Neural cell (in vitro differentiated cells): ENCODE measurements around the gene DIS3L2. TPM values are rescaled to one million over a fixed set of nuclear protein-coding genes. Genes with fewer than 3 reads are reported as not detected.

Source experiments
- H2AFZ ChIP-seq: fragments of 200-600, 300-800 bp; sonication (generic), shearing (Covaris generic); 2 replicates; pipeline ENCODE4 v1.6.0; 2014; ENCODE audit warnings: low read depth, mild to moderate bottlenecking, antibody characterized with exemption, low read length, moderate library complexity
- H3F3A ChIP-seq: fragments of 200-600 bp; shearing (Covaris generic); 2 replicates; pipeline ENCODE4 v1.6.1; 2016; ENCODE audit warnings: mild to moderate bottlenecking, moderate library complexity, mixed read lengths, antibody characterized with exemption, low read length; ENCODE audit not compliant: insufficient read depth, poor library complexity, severe bottlenecking
- H3K27ac ChIP-seq: fragments of 200-600, 300-800 bp; sonication (generic), shearing (Covaris generic); 2 replicates; pipeline ENCODE4 v1.5.1; 2014; ENCODE audit warnings: mild to moderate bottlenecking, low read length, moderate library complexity
- H3K27me3 ChIP-seq: fragments of 300-800, 200-600 bp; sonication (generic), shearing (Covaris generic); 2 replicates; pipeline ENCODE4 v1.6.0; 2014; ENCODE audit warnings: mild to moderate bottlenecking, low read depth, low read length, moderate library complexity; ENCODE audit not compliant: insufficient read depth
- H3K36me3 ChIP-seq: fragments of 300-800, 200-600 bp; sonication (generic), shearing (Covaris generic); 2 replicates; pipeline ENCODE4 v1.5.1; 2014; ENCODE audit warnings: mild to moderate bottlenecking, antibody characterized with exemption, low read length, moderate library complexity; ENCODE audit not compliant: insufficient read depth
- H3K4me2 ChIP-seq: fragments of 300-800, 200-600 bp; sonication (generic), shearing (Covaris generic); 2 replicates; pipeline ENCODE4 v1.6.0; 2014; ENCODE audit warnings: mild to moderate bottlenecking, low read length
- H3K4me3 ChIP-seq: fragments of 300-800, 200-600 bp; sonication (generic), shearing (Covaris generic); 2 replicates; pipeline ENCODE4 v1.5.1; 2014; ENCODE audit warnings: mild to moderate bottlenecking, low read length, moderate library complexity
- H3K79me2 ChIP-seq: fragments of 200-600 bp; shearing (Covaris generic); replicated peaks from 2 replicates; pipeline ENCODE4 v1.6.0; 2014; ENCODE audit warnings: mild to moderate bottlenecking, low read length, moderate library complexity; ENCODE audit not compliant: insufficient read depth
- H3K9ac ChIP-seq: fragments of 300-800, 200-600 bp; sonication (generic), shearing (Covaris generic); 2 replicates; pipeline ENCODE4 v1.6.1; 2016; ENCODE audit warnings: mild to moderate bottlenecking, low read length, mixed read lengths
- H3K9me2 ChIP-seq: fragments of 200-600 bp; shearing (Covaris generic); 2 replicates; pipeline ENCODE4 v1.6.1; 2016; ENCODE audit warnings: mild to moderate bottlenecking, low read length, mixed read lengths; ENCODE audit not compliant: insufficient read depth
- H3K9me3 ChIP-seq: fragments of 200-600, 300-800 bp; sonication (generic), shearing (Covaris generic); 2 replicates; pipeline ENCODE4 v1.6.1; 2016; ENCODE audit warnings: mild to moderate bottlenecking, mixed run types, low read length, moderate library complexity, mixed read lengths
- H4K20me1 ChIP-seq: fragments of 200-600 bp; shearing (Covaris generic); 2 replicates; pipeline ENCODE4 v1.6.1; 2016; ENCODE audit warnings: mild to moderate bottlenecking, mixed run types; ENCODE audit not compliant: insufficient read depth
- EP300 ChIP-seq: fragments of 450-650 bp; conservative IDR thresholded peaks from 2 replicates; pipeline ENCODE4 v1.6.1; 2014; ENCODE audit warnings: antibody characterized with exemption, mild to moderate bottlenecking, moderate library complexity; ENCODE audit not compliant: poor library complexity, severe bottlenecking
- EZH2 ChIP-seq: fragments of 200-600, 300-800 bp; shearing (Covaris generic), sonication (generic); IDR thresholded peaks from 2 replicates; pipeline ENCODE4 v1.6.1; 2014; ENCODE audit warnings: antibody characterized with exemption, low read length, borderline replicate concordance, mild to moderate bottlenecking; ENCODE audit not compliant: insufficient read depth, poor library complexity, severe bottlenecking
- MXI1 ChIP-seq: fragments of 450-650 bp; conservative IDR thresholded peaks from 2 replicates; pipeline ENCODE4 v1.6.1; 2014; ENCODE audit warnings: antibody characterized with exemption, mild to moderate bottlenecking; ENCODE audit not compliant: poor library complexity, severe bottlenecking
- POLR2AphosphoS5 ChIP-seq: IDR thresholded peaks from 2 replicates; pipeline ENCODE4 v1.6.1; 2012
- RAD21 ChIP-seq: fragments of 450-650 bp; conservative IDR thresholded peaks from 2 replicates; pipeline ENCODE4 v1.6.1; 2014; ENCODE audit warnings: antibody characterized with exemption, mild to moderate bottlenecking, moderate library complexity
- SMC3 ChIP-seq: fragments of 450-650 bp; conservative IDR thresholded peaks from 2 replicates; pipeline ENCODE4 v1.6.1; 2014; ENCODE audit warnings: antibody characterized with exemption, mild to moderate bottlenecking, moderate library complexity; ENCODE audit not compliant: poor library complexity
- TAF1 ChIP-seq: IDR thresholded peaks from 2 replicates; pipeline ENCODE4 v1.6.1; 2012; ENCODE audit warnings: low read depth
- polyA plus RNA-seq: library from polyadenylated mRNA; depleted of rRNA; stranded (reverse); fragments of >200 nt; gene quantifications from 2 replicates; pipeline ENCODE4 v1.2.3, GENCODE V29; 2014
- TF ChIP-seq, protein P1 (sequence below): fragments of 450-650 bp; IDR thresholded peaks from 2 replicates; pipeline ENCODE4 v1.5.1; 2014; ENCODE audit warnings: antibody characterized with exemption, mild to moderate bottlenecking, moderate library complexity; ENCODE audit not compliant: poor library complexity, severe bottlenecking
- TF ChIP-seq, protein P2 (sequence below): IDR thresholded peaks from 2 replicates; pipeline ENCODE4 v1.6.1; 2012; ENCODE audit warnings: borderline replicate concordance

Gene DIS3L2
- polyA plus RNA-seq, 1 donor from 2014 or later, result 20.0 TPM

DNA sequence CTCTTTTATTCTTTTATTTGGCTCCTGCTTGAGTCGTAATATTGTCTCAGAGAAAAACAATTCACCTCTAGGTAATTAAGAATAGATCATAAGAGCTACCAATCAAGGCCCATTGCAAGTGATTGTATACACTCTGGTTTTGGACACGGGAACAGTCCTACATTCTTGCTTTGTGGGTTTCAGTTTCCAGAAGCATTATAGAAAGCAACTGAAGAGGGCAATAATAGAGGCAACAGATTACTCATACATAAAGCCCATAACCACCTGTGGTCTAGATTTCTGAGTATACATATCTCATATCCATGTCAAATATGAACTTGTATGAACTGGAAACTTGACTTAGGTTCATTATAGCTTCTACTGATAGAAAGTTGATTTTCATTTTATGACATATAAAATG is 65.4 kb downstream of the DIS3L2 start:
- no peaks in the 10 kb centered on the region for H3K9me3 ChIP-seq
- no peaks in the 10 kb centered on the region for H3K9me2 ChIP-seq
- H3K79me2 ChIP-seq, result no peaks in the 10 kb centered on the region
- no peak overlapping the region for H3K27ac ChIP-seq
- H2AFZ ChIP-seq, result no peak overlapping the region
- no peaks in the 10 kb centered on the region for H3K36me3 ChIP-seq
- no peaks in the 10 kb centered on the region for H4K20me1 ChIP-seq
- no peak overlapping the region for H3K4me3 ChIP-seq
- H3K9ac ChIP-seq, result no peak overlapping the region
- H3F3A ChIP-seq, result no peaks in the 10 kb centered on the region
- TF ChIP-seq TAF1, result no peak
- no peak overlapping the region for H3K4me2 ChIP-seq
- no peaks in the 10 kb centered on the region for H3K27me3 ChIP-seq

DNA sequence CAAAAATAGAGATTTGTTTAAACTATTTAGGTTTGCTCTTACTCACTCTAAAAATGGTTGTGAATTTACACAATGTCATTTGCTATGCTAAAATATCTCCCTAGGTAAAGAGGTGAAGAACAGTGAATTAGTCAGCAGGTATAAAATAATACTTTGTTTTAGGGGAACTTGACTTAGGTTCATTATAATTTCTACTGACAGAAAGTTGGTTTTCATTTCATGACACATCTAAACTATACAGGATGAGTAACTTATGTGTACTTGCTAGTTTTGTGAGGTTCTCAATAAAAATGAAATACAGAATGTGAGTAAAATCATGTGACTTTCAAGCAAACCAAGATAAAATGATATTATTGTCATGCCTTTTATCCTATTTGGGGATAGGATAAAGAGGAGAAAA is 66.0 kb downstream of the DIS3L2 start:
- no peak overlapping the region for H3K27ac ChIP-seq

DNA sequence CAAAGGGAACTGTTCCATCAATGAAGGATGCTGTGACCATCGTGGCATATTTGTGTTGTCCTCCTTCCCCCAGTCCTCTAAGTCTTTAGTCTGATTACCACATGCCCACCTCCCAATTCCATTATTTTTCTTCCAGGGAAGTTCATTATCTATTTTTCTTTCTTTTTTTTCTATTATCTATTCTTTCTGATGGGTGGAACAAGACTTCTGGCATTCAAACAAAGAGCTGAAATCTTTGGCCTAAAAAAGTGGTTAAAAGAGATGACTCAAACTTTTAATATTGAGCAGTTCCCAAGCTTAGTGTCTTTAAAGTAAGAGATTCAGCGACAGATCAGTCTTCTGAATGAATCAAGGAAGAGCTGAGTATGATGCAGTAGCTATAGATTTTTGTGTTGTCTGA is 66.6 kb downstream of the DIS3L2 start:
- Histone ChIP-seq H3K9me3 (no peaks in the 10 kb centered on the region), H3K79me2 (no peaks in the 10 kb centered on the region), H3F3A (no peaks in the 10 kb centered on the region), H3K4me2 (no peak overlapping the region), H3K9me2 (no peaks in the 10 kb centered on the region), H3K36me3 (no peaks in the 10 kb centered on the region), H3K4me3 (no peak overlapping the region), H3K27me3 (no peaks in the 10 kb centered on the region), H2AFZ (no peak overlapping the region), H3K27ac (no peak overlapping the region), H3K9ac (no peak overlapping the region), H4K20me1 (no peaks in the 10 kb centered on the region)
- TF ChIP-seq SMC3, result no peak
- TF ChIP-seq, protein P1, sequence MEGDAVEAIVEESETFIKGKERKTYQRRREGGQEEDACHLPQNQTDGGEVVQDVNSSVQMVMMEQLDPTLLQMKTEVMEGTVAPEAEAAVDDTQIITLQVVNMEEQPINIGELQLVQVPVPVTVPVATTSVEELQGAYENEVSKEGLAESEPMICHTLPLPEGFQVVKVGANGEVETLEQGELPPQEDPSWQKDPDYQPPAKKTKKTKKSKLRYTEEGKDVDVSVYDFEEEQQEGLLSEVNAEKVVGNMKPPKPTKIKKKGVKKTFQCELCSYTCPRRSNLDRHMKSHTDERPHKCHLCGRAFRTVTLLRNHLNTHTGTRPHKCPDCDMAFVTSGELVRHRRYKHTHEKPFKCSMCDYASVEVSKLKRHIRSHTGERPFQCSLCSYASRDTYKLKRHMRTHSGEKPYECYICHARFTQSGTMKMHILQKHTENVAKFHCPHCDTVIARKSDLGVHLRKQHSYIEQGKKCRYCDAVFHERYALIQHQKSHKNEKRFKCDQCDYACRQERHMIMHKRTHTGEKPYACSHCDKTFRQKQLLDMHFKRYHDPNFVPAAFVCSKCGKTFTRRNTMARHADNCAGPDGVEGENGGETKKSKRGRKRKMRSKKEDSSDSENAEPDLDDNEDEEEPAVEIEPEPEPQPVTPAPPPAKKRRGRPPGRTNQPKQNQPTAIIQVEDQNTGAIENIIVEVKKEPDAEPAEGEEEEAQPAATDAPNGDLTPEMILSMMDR, result no peak
- TF ChIP-seq EP300, result no peak
- TF ChIP-seq, protein P2, sequence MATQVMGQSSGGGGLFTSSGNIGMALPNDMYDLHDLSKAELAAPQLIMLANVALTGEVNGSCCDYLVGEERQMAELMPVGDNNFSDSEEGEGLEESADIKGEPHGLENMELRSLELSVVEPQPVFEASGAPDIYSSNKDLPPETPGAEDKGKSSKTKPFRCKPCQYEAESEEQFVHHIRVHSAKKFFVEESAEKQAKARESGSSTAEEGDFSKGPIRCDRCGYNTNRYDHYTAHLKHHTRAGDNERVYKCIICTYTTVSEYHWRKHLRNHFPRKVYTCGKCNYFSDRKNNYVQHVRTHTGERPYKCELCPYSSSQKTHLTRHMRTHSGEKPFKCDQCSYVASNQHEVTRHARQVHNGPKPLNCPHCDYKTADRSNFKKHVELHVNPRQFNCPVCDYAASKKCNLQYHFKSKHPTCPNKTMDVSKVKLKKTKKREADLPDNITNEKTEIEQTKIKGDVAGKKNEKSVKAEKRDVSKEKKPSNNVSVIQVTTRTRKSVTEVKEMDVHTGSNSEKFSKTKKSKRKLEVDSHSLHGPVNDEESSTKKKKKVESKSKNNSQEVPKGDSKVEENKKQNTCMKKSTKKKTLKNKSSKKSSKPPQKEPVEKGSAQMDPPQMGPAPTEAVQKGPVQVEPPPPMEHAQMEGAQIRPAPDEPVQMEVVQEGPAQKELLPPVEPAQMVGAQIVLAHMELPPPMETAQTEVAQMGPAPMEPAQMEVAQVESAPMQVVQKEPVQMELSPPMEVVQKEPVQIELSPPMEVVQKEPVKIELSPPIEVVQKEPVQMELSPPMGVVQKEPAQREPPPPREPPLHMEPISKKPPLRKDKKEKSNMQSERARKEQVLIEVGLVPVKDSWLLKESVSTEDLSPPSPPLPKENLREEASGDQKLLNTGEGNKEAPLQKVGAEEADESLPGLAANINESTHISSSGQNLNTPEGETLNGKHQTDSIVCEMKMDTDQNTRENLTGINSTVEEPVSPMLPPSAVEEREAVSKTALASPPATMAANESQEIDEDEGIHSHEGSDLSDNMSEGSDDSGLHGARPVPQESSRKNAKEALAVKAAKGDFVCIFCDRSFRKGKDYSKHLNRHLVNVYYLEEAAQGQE, result no peak
- no peak for TF ChIP-seq MXI1

More for the DNA sequence above, 66.0 kb downstream of the DIS3L2 start:
- Histone ChIP-seq H3K79me2 (no peaks in the 10 kb centered on the region), H4K20me1 (no peaks in the 10 kb centered on the region), H2AFZ (no peak overlapping the region), H3K9ac (no peak overlapping the region), H3K4me2 (no peak overlapping the region), H3K36me3 (no peaks in the 10 kb centered on the region), H3K9me3 (no peaks in the 10 kb centered on the region), H3F3A (no peaks in the 10 kb centered on the region), H3K9me2 (no peaks in the 10 kb centered on the region), H3K27me3 (no peaks in the 10 kb centered on the region), H3K4me3 (no peak overlapping the region)
- TF ChIP-seq EZH2 (no peak), POLR2AphosphoS5 (no peak), EP300 (no peak), MXI1 (no peak), SMC3 (no peak), TAF1 (no peak), RAD21 (no peak)
- TF ChIP-seq, protein P1, result no peak
- TF ChIP-seq, protein P2, result no peak
